GM21447 (cell line): ENCODE results near the gene CEACAM5.
"Not testable (repeated sequence)": the region's sequence is repeated elsewhere in the genome, so short reads cannot be mapped to it uniquely, and the experiment has no call there.

ENCODE experiments used
- ATAC-seq: cut with Tn5 transposase; IDR thresholded peaks from one replicate; pipeline ENCODE4 v1.9.1; 2021; ENCODE audit not compliant: unreplicated experiment

The CEACAM5 gene

DNA sequence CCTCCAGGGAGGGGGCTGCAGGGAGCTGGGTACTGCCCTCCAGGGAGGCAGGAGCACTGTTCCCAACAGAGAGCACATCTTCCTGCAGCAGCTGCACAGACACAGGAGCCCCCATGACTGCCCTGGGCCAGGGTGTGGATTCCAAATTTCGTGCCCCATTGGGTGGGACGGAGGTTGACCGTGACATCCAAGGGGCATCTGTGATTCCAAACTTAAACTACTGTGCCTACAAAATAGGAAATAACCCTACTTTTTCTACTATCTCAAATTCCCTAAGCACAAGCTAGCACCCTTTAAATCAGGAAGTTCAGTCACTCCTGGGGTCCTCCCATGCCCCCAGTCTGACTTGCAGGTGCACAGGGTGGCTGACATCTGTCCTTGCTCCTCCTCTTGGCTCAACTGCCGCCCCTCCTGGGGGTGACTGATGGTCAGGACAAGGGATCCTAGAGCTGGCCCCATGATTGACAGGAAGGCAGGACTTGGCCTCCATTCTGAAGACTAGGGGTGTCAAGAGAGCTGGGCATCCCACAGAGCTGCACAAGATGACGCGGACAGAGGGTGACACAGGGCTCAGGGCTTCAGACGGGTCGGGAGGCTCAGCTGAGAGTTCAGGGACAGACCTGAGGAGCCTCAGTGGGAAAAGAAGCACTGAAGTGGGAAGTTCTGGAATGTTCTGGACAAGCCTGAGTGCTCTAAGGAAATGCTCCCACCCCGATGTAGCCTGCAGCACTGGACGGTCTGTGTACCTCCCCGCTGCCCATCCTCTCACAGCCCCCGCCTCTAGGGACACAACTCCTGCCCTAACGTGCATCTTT, 7.8 kb upstream of the CEACAM5 start:
- ATAC-seq: no peak

DNA sequence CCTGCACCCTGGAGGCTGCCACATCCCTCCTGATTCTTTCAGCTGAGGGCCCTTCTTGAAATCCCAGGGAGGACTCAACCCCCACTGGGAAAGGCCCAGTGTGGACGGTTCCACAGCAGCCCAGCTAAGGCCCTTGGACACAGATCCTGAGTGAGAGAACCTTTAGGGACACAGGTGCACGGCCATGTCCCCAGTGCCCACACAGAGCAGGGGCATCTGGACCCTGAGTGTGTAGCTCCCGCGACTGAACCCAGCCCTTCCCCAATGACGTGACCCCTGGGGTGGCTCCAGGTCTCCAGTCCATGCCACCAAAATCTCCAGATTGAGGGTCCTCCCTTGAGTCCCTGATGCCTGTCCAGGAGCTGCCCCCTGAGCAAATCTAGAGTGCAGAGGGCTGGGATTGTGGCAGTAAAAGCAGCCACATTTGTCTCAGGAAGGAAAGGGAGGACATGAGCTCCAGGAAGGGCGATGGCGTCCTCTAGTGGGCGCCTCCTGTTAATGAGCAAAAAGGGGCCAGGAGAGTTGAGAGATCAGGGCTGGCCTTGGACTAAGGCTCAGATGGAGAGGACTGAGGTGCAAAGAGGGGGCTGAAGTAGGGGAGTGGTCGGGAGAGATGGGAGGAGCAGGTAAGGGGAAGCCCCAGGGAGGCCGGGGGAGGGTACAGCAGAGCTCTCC, 6.9 kb upstream of the CEACAM5 start:
- ATAC-seq: no peak

DNA sequence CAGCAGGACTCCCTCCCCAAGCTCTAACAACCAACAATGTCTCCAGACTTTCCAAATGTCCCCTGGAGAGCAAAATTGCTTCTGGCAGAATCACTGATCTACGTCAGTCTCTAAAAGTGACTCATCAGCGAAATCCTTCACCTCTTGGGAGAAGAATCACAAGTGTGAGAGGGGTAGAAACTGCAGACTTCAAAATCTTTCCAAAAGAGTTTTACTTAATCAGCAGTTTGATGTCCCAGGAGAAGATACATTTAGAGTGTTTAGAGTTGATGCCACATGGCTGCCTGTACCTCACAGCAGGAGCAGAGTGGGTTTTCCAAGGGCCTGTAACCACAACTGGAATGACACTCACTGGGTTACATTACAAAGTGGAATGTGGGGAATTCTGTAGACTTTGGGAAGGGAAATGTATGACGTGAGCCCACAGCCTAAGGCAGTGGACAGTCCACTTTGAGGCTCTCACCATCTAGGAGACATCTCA, 6.2 kb upstream of the CEACAM5 start:
- no peak for ATAC-seq

DNA sequence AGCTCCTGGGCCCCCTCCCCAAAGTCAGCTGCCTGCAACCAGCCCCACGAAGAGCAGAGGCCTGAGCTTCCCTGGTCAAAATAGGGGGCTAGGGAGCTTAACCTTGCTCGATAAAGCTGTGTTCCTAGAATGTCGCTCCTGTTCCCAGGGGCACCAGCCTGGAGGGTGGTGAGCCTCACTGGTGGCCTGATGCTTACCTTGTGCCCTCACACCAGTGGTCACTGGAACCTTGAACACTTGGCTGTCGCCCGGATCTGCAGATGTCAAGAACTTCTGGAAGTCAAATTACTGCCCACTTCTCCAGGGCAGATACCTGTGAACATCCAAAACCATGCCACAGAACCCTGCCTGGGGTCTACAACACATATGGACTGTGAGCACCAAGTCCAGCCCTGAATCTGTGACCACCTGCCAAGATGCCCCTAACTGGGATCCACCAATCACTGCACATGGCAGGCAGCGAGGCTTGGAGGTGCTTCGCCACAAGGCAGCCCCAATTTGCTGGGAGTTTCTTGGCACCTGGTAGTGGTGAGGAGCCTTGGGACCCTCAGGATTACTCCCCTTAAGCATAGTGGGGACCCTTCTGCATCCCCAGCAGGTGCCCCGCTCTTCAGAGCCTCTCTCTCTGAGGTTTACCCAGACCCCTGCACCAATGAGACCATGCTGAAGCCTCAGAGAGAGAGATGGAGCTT, 4.7 kb upstream of the CEACAM5 start:
- no peak for ATAC-seq

DNA sequence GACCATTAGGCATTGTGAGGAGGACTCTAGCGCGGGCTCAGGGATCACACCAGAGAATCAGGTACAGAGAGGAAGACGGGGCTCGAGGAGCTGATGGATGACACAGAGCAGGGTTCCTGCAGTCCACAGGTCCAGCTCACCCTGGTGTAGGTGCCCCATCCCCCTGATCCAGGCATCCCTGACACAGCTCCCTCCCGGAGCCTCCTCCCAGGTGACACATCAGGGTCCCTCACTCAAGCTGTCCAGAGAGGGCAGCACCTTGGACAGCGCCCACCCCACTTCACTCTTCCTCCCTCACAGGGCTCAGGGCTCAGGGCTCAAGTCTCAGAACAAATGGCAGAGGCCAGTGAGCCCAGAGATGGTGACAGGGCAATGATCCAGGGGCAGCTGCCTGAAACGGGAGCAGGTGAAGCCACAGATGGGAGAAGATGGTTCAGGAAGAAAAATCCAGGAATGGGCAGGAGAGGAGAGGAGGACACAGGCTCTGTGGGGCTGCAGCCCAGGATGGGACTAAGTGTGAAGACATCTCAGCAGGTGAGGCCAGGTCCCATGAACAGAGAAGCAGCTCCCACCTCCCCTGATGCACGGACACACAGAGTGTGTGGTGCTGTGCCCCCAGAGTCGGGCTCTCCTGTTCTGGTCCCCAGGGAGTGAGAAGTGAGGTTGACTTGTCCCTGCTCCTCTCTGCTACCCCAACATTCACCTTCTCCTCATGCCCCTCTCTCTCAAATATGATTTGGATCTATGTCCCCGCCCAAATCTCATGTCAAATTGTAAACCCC, 2.8 kb upstream of the CEACAM5 start:
- ATAC-seq: no peak

DNA sequence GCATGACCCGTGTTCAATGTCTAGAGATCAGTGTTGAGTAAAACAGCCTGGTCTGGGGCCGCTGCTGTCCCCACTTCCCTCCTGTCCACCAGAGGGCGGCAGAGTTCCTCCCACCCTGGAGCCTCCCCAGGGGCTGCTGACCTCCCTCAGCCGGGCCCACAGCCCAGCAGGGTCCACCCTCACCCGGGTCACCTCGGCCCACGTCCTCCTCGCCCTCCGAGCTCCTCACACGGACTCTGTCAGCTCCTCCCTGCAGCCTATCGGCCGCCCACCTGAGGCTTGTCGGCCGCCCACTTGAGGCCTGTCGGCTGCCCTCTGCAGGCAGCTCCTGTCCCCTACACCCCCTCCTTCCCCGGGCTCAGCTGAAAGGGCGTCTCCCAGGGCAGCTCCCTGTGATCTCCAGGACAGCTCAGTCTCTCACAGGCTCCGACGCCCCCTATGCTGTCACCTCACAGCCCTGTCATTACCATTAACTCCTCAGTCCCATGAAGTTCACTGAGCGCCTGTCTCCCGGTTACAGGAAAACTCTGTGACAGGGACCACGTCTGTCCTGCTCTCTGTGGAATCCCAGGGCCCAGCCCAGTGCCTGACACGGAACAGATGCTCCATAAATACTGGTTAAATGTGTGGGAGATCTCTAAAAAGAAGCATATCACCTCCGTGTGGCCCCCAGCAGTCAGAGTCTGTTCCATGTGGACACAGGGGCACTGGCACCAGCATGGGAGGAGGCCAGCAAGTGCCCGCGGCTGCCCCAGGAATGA, 1.5 kb upstream of the CEACAM5 start:
- ATAC-seq: no peak

DNA sequence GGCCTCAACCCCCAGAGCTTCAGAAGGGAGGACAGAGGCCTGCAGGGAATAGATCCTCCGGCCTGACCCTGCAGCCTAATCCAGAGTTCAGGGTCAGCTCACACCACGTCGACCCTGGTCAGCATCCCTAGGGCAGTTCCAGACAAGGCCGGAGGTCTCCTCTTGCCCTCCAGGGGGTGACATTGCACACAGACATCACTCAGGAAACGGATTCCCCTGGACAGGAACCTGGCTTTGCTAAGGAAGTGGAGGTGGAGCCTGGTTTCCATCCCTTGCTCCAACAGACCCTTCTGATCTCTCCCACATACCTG, 969 bp upstream of the CEACAM5 start:
- no peak for ATAC-seq

DNA sequence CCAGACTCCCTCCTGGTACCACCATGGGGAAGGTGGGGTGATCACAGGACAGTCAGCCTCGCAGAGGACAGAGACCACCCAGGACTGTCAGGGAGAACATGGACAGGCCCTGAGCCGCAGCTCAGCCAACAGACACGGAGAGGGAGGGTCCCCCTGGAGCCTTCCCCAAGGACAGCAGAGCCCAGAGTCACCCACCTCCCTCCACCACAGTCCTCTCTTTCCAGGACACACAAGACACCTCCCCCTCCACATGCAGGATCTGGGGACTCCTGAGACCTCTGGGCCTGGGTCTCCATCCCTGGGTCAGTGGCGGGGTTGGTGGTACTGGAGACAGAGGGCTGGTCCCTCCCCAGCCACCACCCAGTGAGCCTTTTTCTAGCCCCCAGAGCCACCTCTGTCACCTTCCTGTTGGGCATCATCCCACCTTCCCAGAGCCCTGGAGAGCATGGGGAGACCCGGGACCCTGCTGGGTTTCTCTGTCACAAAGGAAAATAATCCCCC, 505 bp upstream of the CEACAM5 start:
- ATAC-seq: no peak

DNA sequence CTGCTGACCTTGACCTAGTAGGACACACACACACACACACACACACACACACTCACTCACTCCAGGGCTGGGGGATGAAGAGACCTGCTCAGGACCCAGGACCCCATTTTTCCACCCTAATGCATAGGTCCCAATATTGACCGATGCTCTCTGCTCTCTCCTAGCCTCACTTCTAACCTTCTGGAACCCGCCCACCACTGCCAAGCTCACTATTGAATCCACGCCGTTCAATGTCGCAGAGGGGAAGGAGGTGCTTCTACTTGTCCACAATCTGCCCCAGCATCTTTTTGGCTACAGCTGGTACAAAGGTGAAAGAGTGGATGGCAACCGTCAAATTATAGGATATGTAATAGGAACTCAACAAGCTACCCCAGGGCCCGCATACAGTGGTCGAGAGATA, 1.1 kb downstream of the CEACAM5 start:
- not testable (repeated sequence) for ATAC-seq

DNA sequence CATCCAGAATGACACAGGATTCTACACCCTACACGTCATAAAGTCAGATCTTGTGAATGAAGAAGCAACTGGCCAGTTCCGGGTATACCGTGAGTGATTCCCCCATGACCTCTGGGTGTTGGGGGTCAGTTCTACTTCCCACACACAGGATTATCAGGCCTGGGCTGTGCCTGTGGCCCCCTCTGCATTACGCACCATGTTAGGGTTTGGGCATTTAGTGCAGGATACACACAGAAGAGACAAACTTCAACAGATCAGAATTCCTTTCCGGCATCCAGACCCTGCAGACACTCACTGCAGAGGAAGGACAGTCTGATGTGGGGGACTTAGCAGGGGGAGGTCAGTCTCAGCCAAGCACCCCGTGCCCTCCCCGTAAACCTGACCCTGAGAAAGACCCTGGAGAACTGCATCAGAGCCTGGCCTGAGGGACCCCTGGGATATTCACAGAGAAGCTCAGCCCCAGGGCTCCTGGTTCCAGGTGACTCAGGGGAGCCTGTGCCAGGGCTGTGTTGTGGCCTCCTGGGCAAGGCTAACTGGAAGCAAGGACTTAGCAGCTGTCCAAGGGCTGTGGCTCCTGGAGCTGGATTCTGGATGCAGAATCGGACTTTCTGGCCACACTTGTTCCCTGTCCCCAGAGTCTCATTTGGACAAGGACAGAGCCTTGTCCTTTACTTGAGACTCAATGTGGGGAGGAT, 1.7 kb downstream of the CEACAM5 start:
- ATAC-seq: no peak

DNA sequence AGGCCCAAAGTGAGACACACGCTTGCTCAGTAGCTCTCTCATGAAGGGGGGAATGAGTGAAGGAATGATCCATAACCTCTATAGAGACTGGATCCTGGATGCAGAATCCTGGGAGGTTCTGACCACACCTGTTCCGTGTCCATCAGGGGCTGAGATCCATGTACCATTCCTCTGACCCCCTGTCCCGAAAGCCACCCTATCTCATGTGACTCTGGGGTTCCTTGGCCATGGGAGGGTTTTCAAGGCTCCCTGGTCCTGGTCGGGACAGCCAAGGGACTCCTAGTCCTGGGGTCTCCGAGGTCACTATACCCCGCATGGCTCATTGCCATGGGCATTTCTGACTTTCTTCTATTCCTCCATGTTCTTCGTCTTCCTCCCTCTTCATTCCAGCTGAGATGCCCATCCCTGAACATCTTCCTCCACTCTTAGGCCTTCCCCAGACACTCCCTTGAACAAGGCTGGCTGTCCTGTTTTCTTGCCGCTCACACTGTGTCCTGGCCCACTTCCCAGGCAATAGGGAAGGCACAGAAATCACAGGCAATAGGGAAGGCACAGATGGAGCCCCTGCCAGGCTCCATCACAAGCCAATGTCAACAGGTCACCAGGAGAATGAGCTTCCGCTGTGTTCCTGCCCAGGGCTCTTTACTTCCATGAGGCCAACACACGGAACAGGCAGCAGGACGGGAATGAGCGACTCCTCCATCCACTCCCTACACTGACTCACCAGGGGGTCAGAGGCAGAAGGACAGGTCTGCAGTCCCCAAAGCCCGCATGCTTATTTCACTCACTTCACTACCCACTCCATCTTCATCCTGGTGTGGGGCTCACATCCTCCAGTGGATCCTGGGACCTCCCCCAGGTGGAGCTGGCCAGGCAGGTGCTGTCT, 3.2 kb downstream of the CEACAM5 start:
- ATAC-seq: no peak

DNA sequence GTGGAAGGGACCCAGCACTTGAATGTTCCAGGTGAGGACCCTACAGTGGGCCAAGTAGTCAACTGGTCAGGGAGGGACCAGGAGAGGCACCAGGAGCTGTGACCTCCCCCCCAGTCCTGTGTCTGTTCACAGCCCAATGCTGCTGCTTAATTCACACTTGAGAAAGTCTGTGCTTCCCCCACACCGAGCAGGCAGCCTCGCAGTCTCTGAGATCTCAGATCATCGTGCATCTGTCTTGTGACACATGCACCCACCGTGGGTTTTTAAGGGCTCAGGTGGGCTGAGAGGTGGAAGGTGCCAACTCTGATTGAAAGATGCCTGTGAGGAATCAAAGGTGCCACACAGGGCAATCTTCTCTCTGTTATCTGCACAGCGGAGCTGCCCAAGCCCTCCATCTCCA, 6.2 kb downstream of the CEACAM5 start:
- no peak for ATAC-seq

DNA sequence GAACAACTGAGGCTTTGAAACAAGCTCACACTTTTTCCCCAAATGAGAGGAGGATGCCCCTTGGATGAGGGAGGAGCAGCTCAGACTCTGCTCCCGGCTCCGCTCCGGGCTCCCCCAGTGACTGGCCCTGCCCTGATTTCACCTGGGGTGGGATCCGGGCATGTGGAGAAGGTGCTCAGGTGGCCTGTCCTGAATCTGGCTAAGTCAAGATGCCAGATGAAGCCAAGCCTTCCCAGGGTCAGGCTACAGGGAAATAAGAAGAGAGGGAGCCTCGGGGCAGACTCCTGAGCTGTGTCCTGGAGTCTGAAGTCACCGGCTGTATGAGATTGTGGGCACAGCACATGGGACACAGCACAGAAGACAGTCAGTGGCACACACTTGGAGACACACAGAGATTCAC, 10.3 kb downstream of the CEACAM5 start:
- ATAC-seq: no peak

DNA sequence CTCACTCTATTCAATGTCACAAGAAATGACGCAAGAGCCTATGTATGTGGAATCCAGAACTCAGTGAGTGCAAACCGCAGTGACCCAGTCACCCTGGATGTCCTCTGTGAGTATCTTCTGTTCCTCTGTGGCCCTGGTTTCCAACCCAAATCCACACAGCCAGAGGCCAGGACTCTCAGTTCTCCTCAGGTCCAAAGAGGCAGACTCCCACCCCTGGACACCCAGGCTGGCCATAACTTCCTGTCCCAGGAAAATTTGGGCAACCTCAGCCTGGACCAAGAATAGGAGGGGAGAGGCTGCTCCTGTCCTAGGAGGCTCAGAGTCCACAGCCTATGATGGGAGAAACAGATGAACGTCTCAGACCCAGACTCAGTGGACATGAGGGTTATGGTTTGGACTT, 11.7 kb downstream of the CEACAM5 start:
- no peak for ATAC-seq

DNA sequence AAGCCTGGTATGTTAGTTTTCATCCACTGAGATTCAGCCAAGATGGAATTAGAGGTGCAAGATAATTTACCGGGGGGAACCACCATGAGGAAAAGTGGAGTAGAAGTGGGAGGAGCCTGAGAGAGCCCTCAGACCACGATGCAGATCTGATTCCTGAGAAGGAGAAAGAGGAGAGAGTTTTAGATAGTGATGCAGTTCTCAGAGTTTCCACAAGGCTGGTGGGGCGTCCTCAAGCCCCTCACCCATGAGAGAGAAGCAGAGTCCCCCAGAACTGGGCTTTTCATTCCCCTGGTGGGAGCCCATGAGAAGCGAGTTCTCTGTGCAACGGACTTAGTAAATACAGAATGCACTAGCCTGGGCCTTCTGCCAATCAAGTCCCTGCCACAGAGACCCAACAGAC, 18.1 kb downstream of the CEACAM5 start:
- no peak for ATAC-seq

DNA sequence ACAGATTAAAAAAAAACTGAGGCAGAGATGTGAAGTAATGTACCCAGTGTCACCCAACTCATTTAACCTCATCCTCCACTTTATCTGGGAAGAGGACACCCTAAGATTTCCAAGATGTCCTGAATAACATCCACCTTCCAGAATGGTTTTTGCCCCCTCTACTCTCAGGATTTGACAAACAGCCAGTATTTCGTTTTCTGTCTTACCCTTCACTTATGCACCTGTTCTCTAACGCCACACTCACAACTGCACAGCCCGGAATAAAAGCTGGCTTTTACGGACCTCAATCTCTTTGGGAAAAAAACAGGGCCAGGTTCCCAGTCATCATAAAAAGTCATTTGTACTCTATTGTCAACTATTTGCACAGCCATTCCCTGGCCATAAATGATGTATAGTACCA, 25.7 kb downstream of the CEACAM5 start:
- no peak for ATAC-seq

DNA sequence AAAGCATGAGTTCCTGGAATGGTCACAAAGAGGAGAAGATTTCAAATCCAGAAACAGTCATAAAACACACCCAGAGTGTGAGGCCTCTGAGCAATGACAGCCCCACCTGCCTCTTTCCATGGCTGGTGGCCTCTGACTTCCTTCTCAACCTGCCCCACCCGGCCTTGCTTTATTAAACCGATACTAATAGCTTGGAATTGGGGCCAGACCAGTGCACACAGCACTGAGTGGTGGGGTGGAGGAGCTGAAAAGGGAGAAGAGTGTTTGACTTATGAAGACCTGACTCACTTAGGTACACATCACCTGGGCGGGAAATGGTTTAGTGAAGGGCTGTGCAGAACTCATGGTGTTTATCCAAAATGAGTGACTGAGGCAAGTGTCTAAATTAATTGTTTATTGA, 26.2 kb downstream of the CEACAM5 start:
- ATAC-seq: no peak

DNA sequence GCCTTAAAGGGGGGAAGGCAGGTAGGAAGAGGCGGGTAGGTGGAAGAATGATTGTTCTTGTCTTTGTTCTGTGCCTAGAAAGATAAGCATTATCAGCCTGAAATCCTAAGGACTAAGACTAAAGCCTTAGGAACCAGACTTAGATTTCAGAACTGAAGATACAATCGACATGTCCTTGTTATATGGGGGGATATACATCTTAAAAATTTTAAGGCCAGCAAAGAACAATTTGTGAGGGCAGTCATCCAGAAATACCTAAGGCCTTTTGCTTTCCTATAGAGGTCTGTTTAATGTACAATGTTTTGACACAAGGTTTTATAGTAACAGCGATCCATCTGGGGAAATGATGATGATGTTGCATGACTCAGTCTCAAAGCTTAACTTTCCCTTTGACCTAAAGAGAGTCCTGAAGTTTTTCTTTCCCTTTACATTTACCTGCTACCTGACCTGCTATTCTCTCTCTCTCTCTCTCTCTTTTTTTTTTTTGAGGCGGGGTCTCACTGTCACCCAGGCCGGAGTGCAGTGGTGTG, 26.7 kb downstream of the CEACAM5 start:
- no peak for ATAC-seq

DNA sequence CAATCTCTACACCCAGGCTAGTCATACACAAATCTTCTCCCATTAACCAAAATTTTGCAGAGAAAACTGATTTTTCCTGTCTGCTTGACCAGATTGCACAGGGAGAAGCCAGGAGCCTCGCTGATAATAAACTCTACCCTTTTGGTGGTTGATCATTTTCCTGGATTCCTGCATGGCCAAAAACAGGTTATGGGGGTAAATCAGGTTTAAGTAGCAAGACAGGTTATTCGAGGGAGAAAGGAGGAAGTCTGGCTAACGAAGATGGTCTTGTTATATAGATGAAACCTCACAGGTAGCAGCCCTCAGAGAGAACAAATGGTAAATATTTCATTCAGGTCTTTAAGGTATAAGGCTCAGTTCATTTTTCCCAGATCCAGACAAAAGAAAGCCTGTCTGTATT, 30.9 kb downstream of the CEACAM5 start:
- ATAC-seq: no peak
